ENCODE results near the gene NME9. TPM values are rescaled to one million over a fixed set of nuclear protein-coding genes. Genes with fewer than 3 reads are reported as not detected.

The NME9 gene
- total RNA-seq, 1 experiment from 2014 or later, result not detected

DNA sequence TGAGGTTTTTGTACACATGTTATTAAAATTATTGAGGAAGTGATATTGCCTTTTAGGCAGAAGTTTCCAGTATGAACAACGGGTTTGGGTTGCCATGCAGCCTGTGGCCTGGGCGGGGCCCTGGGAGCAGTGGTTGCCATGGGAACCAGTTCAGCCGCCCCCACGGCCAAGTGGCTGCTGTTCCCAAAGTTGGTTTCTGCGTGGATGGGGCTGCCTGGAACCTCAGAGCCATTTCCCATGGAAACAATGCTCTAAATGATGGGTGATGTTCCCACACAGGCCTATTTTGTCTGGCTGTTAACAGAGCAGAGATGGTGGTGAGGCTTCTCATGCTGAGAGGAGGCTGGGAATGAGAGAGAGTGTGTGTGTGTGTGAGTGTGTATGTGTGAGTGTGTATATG, 38.3 kb upstream of the NME9 start:
- Histone ChIP-seq H3K27me3 (replicated peaks; ENCODE audit: control insufficient read depth, insufficient read depth, low read length) (no peaks in the 10 kb centered on the region), H3K9me3 (no peaks in the 10 kb centered on the region), H3K4me1 (no peaks in the 10 kb centered on the region), H3K36me3 (ENCODE audit: control insufficient read depth, insufficient read depth, low read length) (no peaks in the 10 kb centered on the region), H3K4me3 (ENCODE audit: low read depth, low read length) (no peak overlapping the region)
- no peak for DNase-seq
- Mint-ChIP-seq H3K27me3 (ENCODE audit: insufficient read depth, unreplicated experiment) (no peaks in the 10 kb centered on the region), H3K9me3 (ENCODE audit: unreplicated experiment) (no peaks in the 10 kb centered on the region), H3K4me3 (ENCODE audit: unreplicated experiment) (no peak overlapping the region), H3K36me3 (ENCODE audit: insufficient read depth, unreplicated experiment) (peaks cover 6% of the 10 kb centered on the region), H3K4me1 (ENCODE audit: low read depth, unreplicated experiment) (no peaks in the 10 kb centered on the region), H3K27ac (ENCODE audit: unreplicated experiment) (no peak overlapping the region)
- TF ChIP-seq, protein P1, sequence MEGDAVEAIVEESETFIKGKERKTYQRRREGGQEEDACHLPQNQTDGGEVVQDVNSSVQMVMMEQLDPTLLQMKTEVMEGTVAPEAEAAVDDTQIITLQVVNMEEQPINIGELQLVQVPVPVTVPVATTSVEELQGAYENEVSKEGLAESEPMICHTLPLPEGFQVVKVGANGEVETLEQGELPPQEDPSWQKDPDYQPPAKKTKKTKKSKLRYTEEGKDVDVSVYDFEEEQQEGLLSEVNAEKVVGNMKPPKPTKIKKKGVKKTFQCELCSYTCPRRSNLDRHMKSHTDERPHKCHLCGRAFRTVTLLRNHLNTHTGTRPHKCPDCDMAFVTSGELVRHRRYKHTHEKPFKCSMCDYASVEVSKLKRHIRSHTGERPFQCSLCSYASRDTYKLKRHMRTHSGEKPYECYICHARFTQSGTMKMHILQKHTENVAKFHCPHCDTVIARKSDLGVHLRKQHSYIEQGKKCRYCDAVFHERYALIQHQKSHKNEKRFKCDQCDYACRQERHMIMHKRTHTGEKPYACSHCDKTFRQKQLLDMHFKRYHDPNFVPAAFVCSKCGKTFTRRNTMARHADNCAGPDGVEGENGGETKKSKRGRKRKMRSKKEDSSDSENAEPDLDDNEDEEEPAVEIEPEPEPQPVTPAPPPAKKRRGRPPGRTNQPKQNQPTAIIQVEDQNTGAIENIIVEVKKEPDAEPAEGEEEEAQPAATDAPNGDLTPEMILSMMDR (IDR thresholded peaks at IDR 0.05; ENCODE audit: insufficient read depth in 1 of 2, low read depth in 1 of 2, low read length in 1 of 2, severe bottlenecking in 1 of 2, unreplicated experiment in 1 of 2), result no peak
- ChIA-PET CTCF (no interaction called here), POLR2A (no interaction called here)
- BruUV-seq (replicated peaks), result no TSS peak
- intact Hi-C loops (cut with micrococcal nuclease; ENCODE audit: unreplicated experiment), result no loop called here

DNA sequence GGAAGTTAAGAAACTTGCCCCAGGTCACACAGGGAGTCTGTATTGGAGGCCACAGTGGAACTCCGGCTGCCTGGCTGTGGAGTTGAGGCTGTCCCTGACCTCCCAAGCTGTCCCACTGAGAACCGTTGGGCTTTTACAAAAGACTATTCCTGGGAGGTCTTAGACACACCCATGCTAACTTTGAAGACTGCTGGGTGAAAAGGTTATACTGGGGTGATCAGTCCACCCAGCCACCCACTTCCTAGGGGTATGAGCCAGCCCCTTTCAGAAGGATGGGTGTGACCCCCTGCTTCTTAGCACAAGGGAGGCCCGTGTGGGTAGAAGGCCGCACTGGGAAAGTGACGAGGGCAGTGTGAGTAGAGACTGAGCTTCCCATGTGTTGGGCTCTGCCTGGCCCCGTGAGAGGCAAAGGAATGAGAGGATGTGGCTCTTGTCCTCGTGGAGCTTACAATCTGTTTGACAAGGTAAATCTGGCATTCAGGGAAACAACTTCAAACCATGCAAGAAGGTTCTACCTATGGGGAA, 37.7 kb upstream of the NME9 start:
- no peak overlapping the region for H3K4me3 Mint-ChIP-seq (ENCODE audit: unreplicated experiment)
- Histone ChIP-seq H3K4me3 (ENCODE audit: low read depth, low read length) (no peak overlapping the region), H3K27me3 (replicated peaks; ENCODE audit: control insufficient read depth, insufficient read depth, low read length) (no peaks in the 10 kb centered on the region), H3K36me3 (ENCODE audit: control insufficient read depth, insufficient read depth, low read length) (no peaks in the 10 kb centered on the region), H3K4me1 (no peaks in the 10 kb centered on the region), H3K9me3 (no peaks in the 10 kb centered on the region)
- no peak overlapping the region for H3K27ac Mint-ChIP-seq (ENCODE audit: unreplicated experiment)
- H3K4me1 Mint-ChIP-seq (ENCODE audit: low read depth, unreplicated experiment), result no peaks in the 10 kb centered on the region
- intact Hi-C loops (cut with micrococcal nuclease; ENCODE audit: unreplicated experiment), result no loop called here
- POLR2A ChIA-PET, result no interaction called here
- TF ChIP-seq, protein P1 (IDR thresholded peaks at IDR 0.05; ENCODE audit: insufficient read depth in 1 of 2, low read depth in 1 of 2, low read length in 1 of 2, severe bottlenecking in 1 of 2, unreplicated experiment in 1 of 2), result no peak
- peaks cover 6% of the 10 kb centered on the region for H3K36me3 Mint-ChIP-seq (ENCODE audit: insufficient read depth, unreplicated experiment)
- H3K9me3 Mint-ChIP-seq (ENCODE audit: unreplicated experiment), result no peaks in the 10 kb centered on the region
- CTCF ChIA-PET, result no interaction called here
- no TSS peak for BruUV-seq (replicated peaks)
- H3K27me3 Mint-ChIP-seq (ENCODE audit: insufficient read depth, unreplicated experiment), result no peaks in the 10 kb centered on the region
- DNase-seq, result no peak

DNA sequence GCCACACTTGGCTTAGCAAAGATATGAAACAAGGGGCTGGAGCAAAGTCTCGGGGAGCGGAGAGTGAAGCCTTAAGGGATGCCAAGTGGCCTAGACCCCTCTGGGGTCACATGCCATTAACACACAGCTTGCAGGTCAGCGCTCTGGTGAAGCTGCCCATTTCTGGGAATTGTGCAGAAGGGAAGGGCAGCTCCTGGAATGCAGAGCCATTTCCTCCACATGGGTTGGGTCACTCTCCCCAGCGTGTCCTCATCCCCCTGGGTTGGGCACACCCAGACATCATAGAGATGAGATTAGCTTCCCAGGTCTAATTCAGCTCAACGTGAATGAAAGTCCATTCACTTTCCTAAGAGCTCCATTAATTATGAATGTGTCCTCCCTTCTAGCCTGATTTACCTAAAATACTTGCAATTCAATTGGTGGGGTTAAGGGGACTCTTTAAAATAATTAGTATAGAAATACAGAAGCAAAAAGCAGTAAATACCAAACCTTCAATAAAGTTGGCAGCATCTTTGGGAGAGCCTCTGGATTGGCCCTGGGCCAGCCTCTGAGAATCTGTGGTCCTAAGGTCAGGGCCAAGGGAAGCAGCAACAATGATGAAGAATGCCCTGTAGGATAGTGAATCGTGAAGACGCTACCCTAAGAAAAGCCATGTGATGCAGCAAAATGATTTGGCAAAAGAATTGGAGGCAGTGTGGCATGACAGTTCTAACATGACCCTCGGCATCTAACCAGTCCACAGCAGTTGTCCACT, 36.5 kb upstream of the NME9 start:
- no peaks in the 10 kb centered on the region for H3K27me3 Mint-ChIP-seq (ENCODE audit: insufficient read depth, unreplicated experiment)

More for the DNA sequence above, 36.5 kb upstream of the NME9 start:
- Histone ChIP-seq H3K27me3 (replicated peaks; ENCODE audit: control insufficient read depth, insufficient read depth, low read length) (no peaks in the 10 kb centered on the region), H3K4me1 (no peaks in the 10 kb centered on the region), H3K36me3 (ENCODE audit: control insufficient read depth, insufficient read depth, low read length) (no peaks in the 10 kb centered on the region), H3K9me3 (no peaks in the 10 kb centered on the region), H3K4me3 (ENCODE audit: low read depth, low read length) (no peak overlapping the region)
- no peak overlapping the region for H3K4me3 Mint-ChIP-seq (ENCODE audit: unreplicated experiment)
- intact Hi-C loops (cut with micrococcal nuclease; ENCODE audit: unreplicated experiment), result no loop called here
- no peak for DNase-seq
- ChIA-PET POLR2A (interaction anchor here (0.5 kb wide), 1 partner anchor 15 kb away, joined by 7 read pairs; no protein-coding TSS in a partner anchor), CTCF (no interaction called here)
- H3K9me3 Mint-ChIP-seq (ENCODE audit: unreplicated experiment), result no peaks in the 10 kb centered on the region
- BruUV-seq (replicated peaks), result no TSS peak
- no peak overlapping the region for H3K27ac Mint-ChIP-seq (ENCODE audit: unreplicated experiment)
- TF ChIP-seq, protein P1 (IDR thresholded peaks at IDR 0.05; ENCODE audit: insufficient read depth in 1 of 2, low read depth in 1 of 2, low read length in 1 of 2, severe bottlenecking in 1 of 2, unreplicated experiment in 1 of 2), result no peak
- no peaks in the 10 kb centered on the region for H3K4me1 Mint-ChIP-seq (ENCODE audit: low read depth, unreplicated experiment)
- peaks cover 6% of the 10 kb centered on the region for H3K36me3 Mint-ChIP-seq (ENCODE audit: insufficient read depth, unreplicated experiment)
